HG03575 (cell line): Measurements from ENCODE around the gene DLX2.
"Not testable (repeated sequence)": the region's sequence is repeated elsewhere in the genome, so short reads cannot be mapped to it uniquely, and the experiment has no call there.

Experiments
- ATAC-seq: cut with Tn5 transposase; IDR thresholded peaks from one replicate; pipeline ENCODE4 v1.9.1; 2021; ENCODE audit not compliant: unreplicated experiment, insufficient number of reproducible peaks, low FRiP score; ENCODE audit errors: extremely low read depth

Gene DLX2

DNA sequence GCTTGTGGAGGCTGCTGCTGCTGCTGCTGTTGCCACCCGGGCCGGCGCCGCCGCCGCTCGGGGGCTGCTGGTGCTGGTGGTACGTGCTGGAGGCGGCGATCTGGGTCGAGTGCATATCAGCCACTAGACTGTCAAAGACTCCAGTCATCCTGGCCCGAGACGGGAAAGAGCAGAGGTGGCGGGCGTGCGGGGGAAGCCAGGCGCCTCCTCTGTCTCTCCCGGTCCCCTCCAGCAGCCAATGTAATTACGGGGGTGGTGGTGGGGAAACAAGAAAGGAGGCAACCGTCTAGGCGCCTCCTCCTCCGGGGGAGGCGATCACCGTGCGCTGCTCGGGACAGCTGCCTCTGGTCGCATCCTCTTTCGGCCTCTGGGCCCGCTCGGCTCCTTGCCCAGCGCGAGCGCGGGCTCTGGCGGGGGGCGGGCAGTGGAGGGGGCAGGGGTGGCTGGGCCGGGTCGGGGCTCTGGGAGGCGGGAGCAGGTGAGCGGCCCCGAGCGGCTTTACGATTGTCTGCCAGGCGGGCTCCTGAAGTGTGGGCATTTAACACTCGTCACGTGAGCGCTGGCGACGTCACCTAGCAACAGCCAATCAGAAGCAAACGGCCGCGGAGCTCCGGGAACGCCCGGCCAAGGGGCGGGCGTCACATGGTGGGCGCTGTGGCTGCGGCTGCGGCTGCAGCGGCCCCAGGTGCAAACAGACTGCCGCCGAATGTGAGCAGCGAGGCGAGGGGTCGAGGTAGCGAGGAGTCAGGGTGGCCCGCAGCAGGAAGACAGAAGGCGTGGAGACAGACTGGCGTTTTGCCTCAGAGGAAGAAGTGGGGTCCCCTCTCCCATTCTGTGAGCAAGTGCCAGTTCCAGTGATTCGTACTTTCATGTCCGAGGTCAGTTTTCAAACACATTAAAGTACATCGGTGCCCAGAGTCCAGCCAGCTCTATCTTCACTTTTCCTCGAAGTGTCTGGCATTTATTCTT is at the start of gene DLX2:
TSS of gene DLX2 (minus strand) at position 510 of the 969 bp plus-strand sequence. CDS start at position 148, 362 bp downstream.
- ATAC-seq = no peak

- no peak for ATAC-seq
These were observed 45.4 kb upstream of the DLX2 start for GRCh38 chr2:172147944-172148650.

DNA sequence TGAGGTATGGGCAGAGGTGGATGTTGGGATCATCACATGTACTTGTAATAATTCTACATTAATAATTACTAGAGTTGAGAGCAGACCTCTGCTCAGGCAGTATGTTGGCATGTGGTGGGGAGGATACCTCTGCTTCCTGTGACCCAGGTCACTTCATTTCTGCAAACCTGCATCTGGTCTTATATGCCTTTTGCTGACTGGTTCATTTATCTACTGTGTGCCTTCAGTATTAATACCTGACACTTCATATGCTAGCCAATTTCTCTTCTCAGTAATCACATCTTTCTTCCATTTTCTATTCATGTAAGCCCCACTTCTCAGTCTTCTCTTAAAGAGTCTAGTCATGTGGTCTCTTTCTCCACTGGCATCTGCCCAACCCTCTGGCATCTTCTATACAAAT is 41.1 kb upstream of the DLX2 start:
- ATAC-seq = no peak

- ATAC-seq = not testable (repeated sequence)
These were observed 36.0 kb upstream of the DLX2 start for GRCh38 chr2:172138727-172139126.

GRCh38 chr2:172137943-172138342 is 35.2 kb upstream of the DLX2 start:
- ATAC-seq = no peak

- ATAC-seq = no peak
These were observed 34.4 kb upstream of the DLX2 start for GRCh38 chr2:172137109-172137508.

- ATAC-seq = no peak
These were observed 32.7 kb upstream of the DLX2 start for GRCh38 chr2:172135446-172135845.

GRCh38 chr2:172134270-172134669 is 31.6 kb upstream of the DLX2 start:
- ATAC-seq = no peak

- no peak for ATAC-seq
These were observed 29.2 kb upstream of the DLX2 start for GRCh38 chr2:172131713-172132555.

DNA sequence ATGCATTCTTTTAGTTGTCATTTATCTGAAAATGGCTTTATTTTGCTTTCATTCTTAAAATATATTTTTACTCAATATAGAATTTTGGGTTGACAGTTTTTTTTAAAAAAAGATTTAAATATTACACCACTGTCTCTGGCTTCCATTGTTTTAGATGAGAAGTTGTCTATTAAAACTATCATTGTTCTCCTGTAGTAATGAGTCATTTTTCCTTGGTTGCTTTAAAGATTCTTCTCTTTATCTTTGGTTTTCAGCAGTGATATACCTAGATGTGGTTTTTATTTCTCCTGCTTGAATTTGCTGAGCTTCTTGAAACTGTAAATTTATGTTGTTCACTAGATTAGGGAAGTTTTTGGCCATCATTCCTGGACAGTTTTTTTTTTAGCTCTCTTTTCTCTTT is 26.7 kb upstream of the DLX2 start:
- ATAC-seq = no peak

DNA sequence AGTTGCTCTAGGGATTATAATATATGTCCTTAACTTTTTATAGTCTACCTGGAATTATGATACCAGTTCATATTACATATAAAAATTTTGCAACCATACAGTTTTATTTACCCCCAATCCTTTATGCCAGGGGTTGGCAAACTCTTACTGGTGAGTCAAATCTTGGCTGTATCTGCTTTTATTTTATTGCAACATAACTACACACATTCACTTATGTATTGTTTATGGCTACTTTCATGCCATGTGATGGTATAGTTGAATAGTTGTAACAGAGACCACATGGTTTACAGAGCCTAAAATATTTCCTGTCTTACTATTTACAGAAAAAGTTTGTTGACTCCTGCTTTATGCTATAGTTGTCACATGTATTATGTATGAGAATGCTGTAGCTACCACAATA is 25.8 kb upstream of the DLX2 start:
- no peak for ATAC-seq

DNA sequence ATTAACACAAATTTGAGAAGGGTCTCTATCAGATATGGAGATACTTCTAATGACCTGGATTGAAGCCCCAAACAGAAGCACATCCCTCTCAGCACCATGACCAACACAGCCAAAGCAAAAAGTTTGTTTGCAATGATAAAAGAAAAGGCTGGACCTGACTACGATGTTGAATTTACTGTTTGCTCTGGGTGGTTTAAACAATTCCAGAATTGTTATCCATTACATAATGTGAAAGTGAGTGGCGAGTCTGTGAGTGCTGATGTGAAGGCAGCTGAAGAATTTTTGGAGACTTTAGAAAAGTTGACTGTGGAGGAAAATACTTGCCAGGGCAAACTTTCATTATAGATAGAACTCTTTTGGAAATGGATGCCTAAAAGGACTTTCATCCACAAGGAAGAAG is 17.4 kb upstream of the DLX2 start:
- no peak for ATAC-seq

- no peak for ATAC-seq
These were observed 16.4 kb upstream of the DLX2 start for GRCh38 chr2:172119089-172119488.

GRCh38 chr2:172116107-172116506 is 13.4 kb upstream of the DLX2 start:
- ATAC-seq = no peak

GRCh38 chr2:172114579-172114978 is 11.9 kb upstream of the DLX2 start:
- ATAC-seq = no peak

- ATAC-seq = not testable (repeated sequence)
These were observed 11.5 kb upstream of the DLX2 start for GRCh38 chr2:172114176-172114575.

- no peak for ATAC-seq
These were observed 10.9 kb upstream of the DLX2 start for GRCh38 chr2:172113617-172114016.

- no peak for ATAC-seq
These were observed 7.5 kb upstream of the DLX2 start for GRCh38 chr2:172109988-172110811.
